Brain pericyte (primary cell): ENCODE results near the gene KDM4B.
A peak's percentile ranks its signal among the peaks of the same experiment; 100 is the strongest.
"Not testable (repeated sequence)": the region's sequence is repeated elsewhere in the genome, so short reads cannot be mapped to it uniquely, and the experiment has no call there.

Experiments
- DNase-seq: peaks from one replicate; pipeline ENCODE4 v3.0.0-alpha.2; 2012; ENCODE audit warnings: low read depth, low spot score

KDM4B gene

GRCh38 chr19:5147074-5147977 is 178.4 kb downstream of the KDM4B start:
- no peak for DNase-seq

GRCh38 chr19:5147978-5148793 is 179.3 kb downstream of the KDM4B start:
- DNase-seq, result peak; percentile 21

- no peak for DNase-seq
These were observed 179.9 kb downstream of the KDM4B start for GRCh38 chr19:5148794-5149190.

- no peak for DNase-seq
These were observed 180.6 kb downstream of the KDM4B start for GRCh38 chr19:5149508-5149907.

GRCh38 chr19:5149932-5150901 is 181.3 kb downstream of the KDM4B start:
- DNase-seq, result no peak

- no peak for DNase-seq
These were observed 182.2 kb downstream of the KDM4B start for GRCh38 chr19:5150902-5151741.

- no peak for DNase-seq
These were observed 183.3 kb downstream of the KDM4B start for GRCh38 chr19:5152013-5152763.

GRCh38 chr19:5152767-5153532 is 184.0 kb downstream of the KDM4B start:
- no peak for DNase-seq

GRCh38 chr19:5153601-5154128 is 184.8 kb downstream of the KDM4B start:
- DNase-seq, result no peak

- no peak for DNase-seq
These were observed 185.4 kb downstream of the KDM4B start for GRCh38 chr19:5154129-5154798.

- no peak for DNase-seq
These were observed 186.0 kb downstream of the KDM4B start for GRCh38 chr19:5154799-5155426.

GRCh38 chr19:5155586-5156210 is 186.8 kb downstream of the KDM4B start:
- no peak for DNase-seq

- no peak for DNase-seq
These were observed 187.5 kb downstream of the KDM4B start for GRCh38 chr19:5156231-5156986.

GRCh38 chr19:5157186-5157585 is 188.3 kb downstream of the KDM4B start:
- DNase-seq, result no peak

GRCh38 chr19:5158549-5159134 is 189.7 kb downstream of the KDM4B start:
- not testable (repeated sequence) for DNase-seq

- DNase-seq, result not testable (repeated sequence)
These were observed 191.4 kb downstream of the KDM4B start for GRCh38 chr19:5160158-5160795.
